RWPE2 (cell line): ENCODE results near the gene BORCS6.

ENCODE experiments used
- ATAC-seq: fragments of 200-7000 bp; cut with Tn5 transposase; 3 replicates; pipeline ENCODE4 v1.9.1; 2021; ENCODE audit warnings: low read depth
- DNase-seq: peaks from one replicate; pipeline ENCODE4 v3.0.0-alpha.2; 2020; ENCODE audit warnings: low spot score
- H3K27ac ChIP-seq: fragments of 450-650 bp; 2 replicates; pipeline ENCODE4 v1.5.1; 2017; ENCODE audit warnings: mild to moderate bottlenecking; ENCODE audit not compliant: poor library complexity, severe bottlenecking
- H3K27me3 ChIP-seq: fragments of 250-450 bp; sonication (Bioruptor Pico); 2 replicates; pipeline ENCODE4 v1.5.1; 2021; ENCODE audit warnings: mild to moderate bottlenecking, moderate library complexity; ENCODE audit not compliant: insufficient read depth, poor library complexity, severe bottlenecking
- H3K36me3 ChIP-seq: fragments of 250-450 bp; sonication (Bioruptor Pico); 2 replicates; pipeline ENCODE4 v1.5.1; 2020; ENCODE audit warnings: low read depth, mild to moderate bottlenecking, moderate library complexity
- H3K4me1 ChIP-seq: fragments of 250-450 bp; sonication (Bioruptor Pico); 2 replicates; pipeline ENCODE4 v1.5.1; 2021; ENCODE audit warnings: mild to moderate bottlenecking, moderate library complexity; ENCODE audit not compliant: insufficient read depth, poor library complexity, severe bottlenecking
- H3K4me3 ChIP-seq: fragments of 250-450 bp; sonication (Bioruptor Pico); 2 replicates; pipeline ENCODE4 v1.5.1; 2021; ENCODE audit warnings: mild to moderate bottlenecking, moderate library complexity; ENCODE audit not compliant: severe bottlenecking
- H3K9me3 ChIP-seq: fragments of 250-450 bp; sonication (Bioruptor Pico); 2 replicates; pipeline ENCODE4 v1.5.1; 2021; ENCODE audit warnings: mild to moderate bottlenecking, moderate library complexity; ENCODE audit not compliant: severe bottlenecking
- CTCF ChIP-seq: fragments of 450-650 bp; IDR thresholded peaks from one replicate; pipeline ENCODE4 v1.5.1; 2017; ENCODE audit warnings: mild to moderate bottlenecking, moderate library complexity; ENCODE audit not compliant: poor library complexity, severe bottlenecking

The BORCS6 gene

GRCh38 chr17:8146381-8147140 is 43.4 kb downstream of the BORCS6 start:
- no peak for TF ChIP-seq CTCF
- ATAC-seq (no peak), DNase-seq (no peak)
- no peaks in the 10 kb centered on the region for H3K9me3 ChIP-seq
- H3K27me3 ChIP-seq = no peaks in the 10 kb centered on the region
- peaks cover 98% of the 10 kb centered on the region for H3K36me3 ChIP-seq
- no peak overlapping the region for H3K4me3 ChIP-seq
- no peaks in the 10 kb centered on the region for H3K4me1 ChIP-seq
- no peak overlapping the region for H3K27ac ChIP-seq

- H3K27ac ChIP-seq = no peak overlapping the region
- DNase-seq (no peak), ATAC-seq (no peak)
- no peaks in the 10 kb centered on the region for H3K27me3 ChIP-seq
- peaks cover 98% of the 10 kb centered on the region for H3K36me3 ChIP-seq
- no peak overlapping the region for H3K4me3 ChIP-seq
- no peaks in the 10 kb centered on the region for H3K9me3 ChIP-seq
- no peak for TF ChIP-seq CTCF
- no peaks in the 10 kb centered on the region for H3K4me1 ChIP-seq
Observed at GRCh38 chr17:8145811-8146210, 44.2 kb downstream of the BORCS6 start.

- no peak overlapping the region for H3K27ac ChIP-seq
- DNase-seq = no peak
- H3K36me3 ChIP-seq = peaks cover 98% of the 10 kb centered on the region
- H3K4me1 ChIP-seq = no peaks in the 10 kb centered on the region
- H3K4me3 ChIP-seq = no peak overlapping the region
- H3K27me3 ChIP-seq = no peaks in the 10 kb centered on the region
- no peak for ATAC-seq
- no peak for TF ChIP-seq CTCF
- no peaks in the 10 kb centered on the region for H3K9me3 ChIP-seq
Observed at GRCh38 chr17:8144401-8145231, 45.4 kb downstream of the BORCS6 start.

GRCh38 chr17:8143581-8144400 is 46.2 kb downstream of the BORCS6 start:
- H3K4me1 ChIP-seq = no peaks in the 10 kb centered on the region
- DNase-seq = no peak
- H3K27me3 ChIP-seq = no peaks in the 10 kb centered on the region
- no peak overlapping the region for H3K4me3 ChIP-seq
- no peak for TF ChIP-seq CTCF
- H3K9me3 ChIP-seq = no peaks in the 10 kb centered on the region
- no peak for ATAC-seq
- no peak overlapping the region for H3K27ac ChIP-seq
- H3K36me3 ChIP-seq = peaks cover 92% of the 10 kb centered on the region
